GM23248 (cell line): ENCODE measurements around the gene PEX26.

ENCODE experiments used
- EZH2 ChIP-seq: fragments of 200-600 bp; sonication (generic); IDR thresholded peaks from 2 replicates; pipeline ENCODE4 v1.6.1; 2018; ENCODE audit warnings: antibody characterized with exemption, mild to moderate bottlenecking; ENCODE audit not compliant: insufficient read depth, poor library complexity, severe bottlenecking
- EZH2phosphoT487 ChIP-seq: fragments of 200-600 bp; sonication (generic); IDR thresholded peaks from 2 replicates; pipeline ENCODE4 v1.6.1; 2018; ENCODE audit warnings: antibody characterized with exemption, moderate library complexity, mild to moderate bottlenecking, low read depth; ENCODE audit not compliant: insufficient read depth

DNA sequence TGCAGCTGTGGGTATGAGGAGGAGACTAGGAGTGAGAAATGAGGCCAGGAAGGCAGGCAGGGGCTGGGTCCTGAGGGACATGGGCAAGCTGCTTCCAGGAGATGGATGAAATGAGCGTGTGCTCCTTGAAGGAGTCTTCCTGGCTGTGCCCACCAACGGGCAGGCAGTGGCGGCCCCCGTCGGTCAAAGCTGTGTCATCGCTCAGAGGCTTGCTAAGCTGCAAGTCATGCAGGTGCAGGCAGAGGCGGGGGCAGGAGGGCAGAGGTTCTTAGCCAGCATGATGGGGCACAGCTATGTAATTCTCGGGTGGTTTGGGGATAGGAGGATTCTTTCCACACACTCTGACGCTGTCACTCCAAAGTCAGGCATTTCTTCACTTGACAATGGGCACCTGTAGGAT is 12.5 kb upstream of the PEX26 start:
- TF ChIP-seq EZH2 = no peak
- TF ChIP-seq EZH2phosphoT487 = no peak
